HepG2 (cell line): ENCODE data around the gene CHEK2. TPM values are rescaled to one million over a fixed set of nuclear protein-coding genes. Genes with fewer than 3 reads are reported as not detected.
"Not testable (repeated sequence)": the region's sequence is repeated elsewhere in the genome, so short reads cannot be mapped to it uniquely, and the experiment has no call there.

ENCODE experiments used
- ATAC-seq: fragments of 200-7000 bp; cut with Tn5 transposase; 3 replicates; pipeline ENCODE4 v1.9.1; 2020; ENCODE audit warnings: mild to moderate bottlenecking, moderate library complexity
- BruUV-seq: library from RNA; stranded (reverse); fragments of 400-500 nt; replicated peaks from 2 replicates; lab custom pipeline; 2021; lab: Mats Ljungman, UMichigan
- CTCF ChIA-PET: fragments of 300-600 bp; formaldehyde crosslinking; extraction: SDS; loops from one replicate; lab custom pipeline; 2021; ENCODE audit warnings: low total read pairs, inconsistent platforms, low intra/inter-chr PET ratio; lab: Yijun Ruan, JAX
- POLR2A ChIA-PET: fragments of 350-600 bp; sonication (Branson Sonifier 250); formaldehyde crosslinking; loops from one replicate; lab custom pipeline; 2020; ENCODE audit warnings: antibody characterized with exemption, inconsistent platforms; lab: Yijun Ruan, JAX
- DNase-seq: peaks from one replicate; pipeline ENCODE4 v3.0.0-alpha.2; 2015; ENCODE audit warnings: low spot score
- FAIRE-seq: peaks from 3 replicates; lab custom pipeline; 2011; peaks lifted over from hg19 to GRCh38; lab: Jason Lieb, UNC
- H2AFZ ChIP-seq: one replicate; pipeline ENCODE4 v1.6.1; 2011; ENCODE audit warnings: low read length, inconsistent platforms
- H3K27ac ChIP-seq: fragments of 300-600 bp; 3 replicates; pipeline ENCODE4 v1.8.0; 2011; ENCODE audit warnings: mixed run types, mild to moderate bottlenecking, mixed read lengths, low read length, inconsistent platforms; ENCODE audit not compliant: insufficient read depth; ENCODE audit errors: extremely low read length
- H3K27me3 ChIP-seq, 2 experiments: fragments of 200-600 bp in 1 of 2; 2 replicates in 1 of 2; 3 replicates in 1 of 2; pipeline versions ENCODE4 v1.6.0 to v1.8.0; 2011; ENCODE audit warnings: low read length in 2 of 2, mild to moderate bottlenecking in 2 of 2, moderate library complexity in 2 of 2, inconsistent platforms in 1 of 2; ENCODE audit not compliant: insufficient read depth in 2 of 2, control insufficient read depth in 1 of 2
- H3K36me3 ChIP-seq, 2 experiments: fragments of 200-600 bp in 1 of 2; replicated peaks in 1 of 2; 2 replicates in 1 of 2; 3 replicates in 1 of 2; pipeline versions ENCODE4 v1.5.1 to v1.8.0; 2011; ENCODE audit warnings: low read length in 2 of 2, inconsistent platforms in 1 of 2; ENCODE audit not compliant: insufficient read depth in 2 of 2, control insufficient read depth in 1 of 2
- H3K4me1 ChIP-seq: 2 replicates; pipeline ENCODE4 v1.5.1; 2012; ENCODE audit warnings: low read length, inconsistent platforms; ENCODE audit not compliant: insufficient read depth
- H3K4me2 ChIP-seq: 2 replicates; pipeline ENCODE4 v1.6.0; 2011; ENCODE audit warnings: low read depth, low read length, inconsistent platforms
- H3K4me3 ChIP-seq, 3 experiments: fragments of 200-600 bp in 1 of 3; sonication (generic), shearing (Covaris generic) in 1 of 3; replicated peaks in 1 of 3; 2 replicates each; pipeline ENCODE4 v1.5.1; 2011 to 2016; ENCODE audit warnings: low read length in 3 of 3, inconsistent platforms in 2 of 3, low read depth in 2 of 3, mild to moderate bottlenecking in 2 of 3, control low read depth in 1 of 3, mixed read lengths in 1 of 3; ENCODE audit not compliant: insufficient read depth in 1 of 3
- H3K79me2 ChIP-seq: one replicate; pipeline ENCODE4 v1.6.1; 2011; ENCODE audit warnings: low read length, inconsistent platforms; ENCODE audit not compliant: insufficient read depth
- H3K9ac ChIP-seq: 2 replicates; pipeline ENCODE4 v1.6.0; 2011; ENCODE audit warnings: mild to moderate bottlenecking, low read depth, low read length, inconsistent platforms; ENCODE audit not compliant: insufficient read depth
- H3K9me3 ChIP-seq: 2 replicates; pipeline ENCODE4 v1.5.1; 2012; ENCODE audit warnings: mild to moderate bottlenecking, low read length
- H4K20me1 ChIP-seq: 2 replicates; pipeline ENCODE4 v1.6.0; 2011; ENCODE audit warnings: inconsistent platforms, mild to moderate bottlenecking, low read length, moderate library complexity; ENCODE audit not compliant: insufficient read depth
- FOXA1 ChIP-seq, 2 experiments: fragments of 450-650 bp in 1 of 2; sonication (generic) in 1 of 2; formaldehyde crosslinking in 1 of 2; IDR thresholded peaks; 2 replicates each; pipeline versions ENCODE4 v1.4.0 to v1.6.1; 2016 to 2020; ENCODE audit warnings: missing genetic modification reagents in 1 of 2
- MAFF ChIP-seq: IDR thresholded peaks from 2 replicates; pipeline ENCODE4 v1.6.1; 2011; ENCODE audit warnings: low read depth, low read length, improper control_type of control experiment
- MAFK ChIP-seq, 2 experiments: IDR thresholded peaks in 1 of 2; conservative IDR thresholded peaks in 1 of 2; 2 replicates each; pipeline ENCODE4 v1.6.1; 2011; ENCODE audit warnings: improper control_type of control experiment in 2 of 2, low read length in 2 of 2
- NBN ChIP-seq: fragments of 450-650 bp; conservative IDR thresholded peaks from 2 replicates; pipeline ENCODE4 v1.6.1; 2017
- NR1H2 ChIP-seq: sonication (generic); formaldehyde crosslinking; IDR thresholded peaks from 2 replicates; pipeline ENCODE4 v1.8.1; 2022; ENCODE audit warnings: low read depth, missing genetic modification reagents, borderline replicate concordance
- RARG ChIP-seq: sonication (generic); formaldehyde crosslinking; IDR thresholded peaks from 2 replicates; pipeline ENCODE4 v1.4.0; 2020; ENCODE audit warnings: low read depth, mild to moderate bottlenecking, missing genetic modification reagents
- ZNF776 ChIP-seq: sonication (generic); formaldehyde crosslinking; IDR thresholded peaks from 2 replicates; pipeline ENCODE4 v1.4.0; 2020; ENCODE audit warnings: mild to moderate bottlenecking, missing genetic modification reagents
- WGBS: methylation state at CpG from one replicate; pipeline ENCODE4 v1.1.6; 2017; ENCODE audit warnings: low lambda C conversion rate; 5-methylcytosine and 5-hydroxymethylcytosine counted together
- in situ Hi-C: cut with HindIII; loops from 2 replicates; pipeline ENCODE4 v1.10.0; 2017; ENCODE audit warnings: low pct_unique_long_range_greater_than_20kb; ENCODE audit not compliant: extremely low pct_ligation_motif_present
- intact Hi-C: fragments of 100-400 bp; cut with micrococcal nuclease; formaldehyde crosslinking; loops from one replicate; pipeline ENCODE4 v1.10.0; 2022; ENCODE audit not compliant: unreplicated experiment
- polyA plus RNA-seq, 8 experiments: library from polyadenylated mRNA; depleted of rRNA in 3 of 8; stranded (reverse) in 7 of 8; unstranded in 1 of 8; fragments of >200 nt; fragmentation: Illumina TruSeq in 4 of 8; extraction: Trizol in 4 of 8; gene quantifications; 2 replicates each; pipeline versions ENCODE4 v1.2.1 to v1.2.3, GENCODE V29; 2011 to 2016; ENCODE audit warnings: low read depth in 4 of 8, missing spikeins in 1 of 8, mixed read lengths in 1 of 8; ENCODE audit not compliant: insufficient read depth in 1 of 8
- total RNA-seq, 5 experiments: library from RNA; depleted of rRNA; stranded (reverse); fragments of >200 nt; fragmentation: Illumina TruSeq; extraction: Trizol; gene quantifications; 2 replicates each; pipeline ENCODE4 v1.2.3, GENCODE V29; 2016; ENCODE audit warnings: low read depth in 1 of 5
- TF ChIP-seq, protein P1 (sequence below): sonication (generic); formaldehyde crosslinking; IDR thresholded peaks from 2 replicates; pipeline ENCODE4 v1.9.0; 2022; ENCODE audit warnings: low read depth, missing genetic modification reagents

Gene CHEK2
- total and polyA plus RNA-seq, 2 of the 13 experiments (the other 11 are each of a cell fraction or from before 2014, with no cell fraction given) = 27.0 to 40.5 TPM

DNA sequence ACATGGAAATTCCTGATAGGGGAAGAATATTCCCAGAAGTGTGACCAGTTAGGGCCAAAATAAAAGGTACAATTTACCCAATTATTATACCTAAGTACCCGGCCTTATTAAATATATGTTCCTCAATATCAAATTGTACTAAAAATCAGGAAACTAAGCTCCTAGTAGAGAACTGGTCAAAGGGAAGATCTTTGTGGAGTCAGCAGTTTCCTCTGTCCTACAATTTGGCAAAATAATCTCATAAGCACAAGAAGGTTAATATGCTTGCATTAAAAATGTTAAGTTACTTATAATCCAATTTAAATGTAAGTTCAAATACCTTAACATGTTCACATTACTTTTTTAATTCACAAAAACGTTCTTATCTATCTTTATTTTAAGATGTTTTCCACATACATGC, 72.2 kb downstream of the CHEK2 start:
- 35% methylated on average over 2 of the region's 2 CpGs for WGBS
- FAIRE-seq (peak; percentile 12), ATAC-seq (no peak)
- H3K4me2 ChIP-seq = no peak overlapping the region
- CTCF ChIA-PET = no interaction called here
- in situ Hi-C loops (no loop called here), intact Hi-C loops (no loop called here)
- H3K4me1 ChIP-seq = no peaks in the 10 kb centered on the region
- H3K9ac ChIP-seq = no peak overlapping the region
- no peak overlapping the region for H2AFZ ChIP-seq
- H3K79me2 ChIP-seq = peaks cover 25% of the 10 kb centered on the region
- H3K27me3 ChIP-seq = no peaks in the 10 kb centered on the region
- BruUV-seq = no TSS peak
- H4K20me1 ChIP-seq = no peaks in the 10 kb centered on the region
- TF ChIP-seq FOXA1 (IDR thresholded peaks at IDR 0.05) (no peak), FOXA1 (CRISPR knock-in tag; IDR thresholded peaks at IDR 0.05) (no peak), MAFF (peak; percentile 84), NR1H2 (CRISPR knock-in tag) (no peak), MAFK (conservative IDR thresholded peaks at IDR 0.05 in 1 of 2, IDR thresholded peaks at IDR 0.05 in 1 of 2; ENCODE audit: low read length in 2 of 2) (peak; percentile 90 to 92), ZNF776 (CRISPR knock-in tag) (no peak), RARG (CRISPR knock-in tag) (no peak), NBN (no peak)
- TF ChIP-seq, protein P1, sequence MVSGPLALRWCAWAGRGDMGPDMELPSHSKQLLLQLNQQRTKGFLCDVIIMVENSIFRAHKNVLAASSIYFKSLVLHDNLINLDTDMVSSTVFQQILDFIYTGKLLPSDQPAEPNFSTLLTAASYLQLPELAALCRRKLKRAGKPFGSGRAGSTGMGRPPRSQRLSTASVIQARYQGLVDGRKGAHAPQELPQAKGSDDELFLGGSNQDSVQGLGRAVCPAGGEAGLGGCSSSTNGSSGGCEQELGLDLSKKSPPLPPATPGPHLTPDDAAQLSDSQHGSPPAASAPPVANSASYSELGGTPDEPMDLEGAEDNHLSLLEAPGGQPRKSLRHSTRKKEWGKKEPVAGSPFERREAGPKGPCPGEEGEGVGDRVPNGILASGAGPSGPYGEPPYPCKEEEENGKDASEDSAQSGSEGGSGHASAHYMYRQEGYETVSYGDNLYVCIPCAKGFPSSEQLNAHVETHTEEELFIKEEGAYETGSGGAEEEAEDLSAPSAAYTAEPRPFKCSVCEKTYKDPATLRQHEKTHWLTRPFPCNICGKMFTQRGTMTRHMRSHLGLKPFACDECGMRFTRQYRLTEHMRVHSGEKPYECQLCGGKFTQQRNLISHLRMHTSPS (CRISPR knock-in tag) = no peak
- TF ChIP-seq, all 625 proteins: peak for 2
- Histone ChIP-seq H3K4me3 (no peak overlapping the region), H3K27ac (no peak overlapping the region), H3K9me3 (no peaks in the 10 kb centered on the region), H3K36me3 (no peaks in the 10 kb centered on the region)
- DNase-seq = no peak
- POLR2A ChIA-PET = no interaction called here

DNA sequence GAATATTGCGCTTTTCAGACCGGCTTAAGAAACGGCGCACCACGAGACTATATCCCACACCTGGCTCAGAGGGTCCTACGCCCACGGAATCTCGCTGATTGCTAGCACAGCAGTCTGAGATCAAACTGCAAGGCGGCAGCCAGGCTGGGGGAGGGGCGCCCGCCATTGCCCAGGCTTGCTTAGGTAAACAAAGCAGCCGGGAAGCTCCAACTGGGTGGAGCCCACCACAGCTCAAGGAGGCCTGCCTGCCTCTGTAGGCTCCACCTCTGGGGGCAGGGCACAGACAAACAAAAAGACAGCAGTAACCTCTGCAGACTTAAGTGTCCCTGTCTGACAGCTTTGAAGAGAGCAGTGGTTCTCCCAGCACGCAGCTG, 78.1 kb downstream of the CHEK2 start:
- POLR2A ChIA-PET = interaction anchor here (1.1 to 1.2 kb wide), 2 partner anchors 15 to 120 kb away, joined by 6 to 8 read pairs; no protein-coding TSS in a partner anchor
- TSS peak; percentile 74 for BruUV-seq

More for the DNA sequence above, 78.1 kb downstream of the CHEK2 start:
- peak; percentile 57 for ATAC-seq
- no CpG with 5 or more reads among the region's 13 CpGs for WGBS
- H3K4me1 ChIP-seq, H3K4me2 ChIP-seq, H3K27ac ChIP-seq, H2AFZ ChIP-seq, H3K36me3 ChIP-seq, H3K9me3 ChIP-seq, DNase-seq, FAIRE-seq, H3K27me3 ChIP-seq, H4K20me1 ChIP-seq, in situ Hi-C loops, H3K9ac ChIP-seq, CTCF ChIA-PET, intact Hi-C loops, H3K4me3 ChIP-seq: not testable (repeated sequence)
- H3K79me2 ChIP-seq = peaks cover 22% of the 10 kb centered on the region
